A673 (cell line): ENCODE results near the gene PTGS2. TPM values are rescaled to one million over a fixed set of nuclear protein-coding genes. Genes with fewer than 3 reads are reported as not detected.

Source experiments
- BruUV-seq: library from RNA; stranded (reverse); fragments of 400-500 nt; replicated peaks from 2 replicates; lab custom pipeline; 2021; lab: Mats Ljungman, UMichigan
- CTCF ChIA-PET: fragments of 300-600 bp; sonication (Branson Sonifier 250); formaldehyde crosslinking; loops from one replicate; lab custom pipeline; 2022; ENCODE audit warnings: antibody characterized with exemption; lab: Charles Lee
- POLR2A ChIA-PET: fragments of 300-600 bp; sonication (Branson Sonifier 250); formaldehyde crosslinking; loops from one replicate; lab custom pipeline; 2022; ENCODE audit warnings: antibody characterized with exemption; ENCODE audit not compliant: low non-redundant PET; lab: Charles Lee
- DNase-seq: peaks from one replicate; pipeline ENCODE4 v3.0.0-alpha.2; 2015; ENCODE audit warnings: low spot score
- H3K27ac ChIP-seq: fragments of 200-600 bp; sonication (generic); 2 replicates; pipeline ENCODE4 v1.5.1; 2016; ENCODE audit warnings: mixed run types, low read depth, mild to moderate bottlenecking, mixed read lengths, antibody characterized with exemption, low read length; ENCODE audit not compliant: poor library complexity, severe bottlenecking
- H3K27me3 ChIP-seq: fragments of 200-600 bp; sonication (generic); replicated peaks from 2 replicates; pipeline ENCODE4 v1.6.1; 2017; ENCODE audit warnings: mixed run types, low read depth, mild to moderate bottlenecking, mixed read lengths, antibody characterized with exemption, low read length; ENCODE audit not compliant: insufficient read depth, poor library complexity
- H3K36me3 ChIP-seq: fragments of 200-600 bp; sonication (generic); 2 replicates; pipeline ENCODE4 v1.6.1; 2016; ENCODE audit warnings: mixed run types, mild to moderate bottlenecking, mixed read lengths, antibody characterized with exemption, low read length; ENCODE audit not compliant: insufficient read depth, poor library complexity, severe bottlenecking
- H3K4me1 ChIP-seq: fragments of 200-600 bp; sonication (generic); 2 replicates; pipeline ENCODE4 v1.6.1; 2017; ENCODE audit warnings: mixed run types, mild to moderate bottlenecking, mixed read lengths, antibody characterized with exemption, low read length; ENCODE audit not compliant: insufficient read depth, poor library complexity, severe bottlenecking
- H3K4me3 ChIP-seq: fragments of 200-600 bp; sonication (generic); 2 replicates; pipeline ENCODE4 v1.5.1; 2016; ENCODE audit warnings: low read depth, mixed run types, mild to moderate bottlenecking, mixed read lengths, low read length; ENCODE audit not compliant: poor library complexity, severe bottlenecking
- H3K9me3 ChIP-seq: fragments of 200-600 bp; sonication (generic); 2 replicates; pipeline ENCODE4 v1.6.1; 2016; ENCODE audit warnings: mixed run types, low read depth, mild to moderate bottlenecking, mixed read lengths, antibody characterized with exemption, low read length; ENCODE audit not compliant: poor library complexity, severe bottlenecking
- CTCF ChIP-seq: fragments of 300-800, 200-600 bp; sonication (generic); conservative IDR thresholded peaks from 2 replicates; pipeline ENCODE4 v1.5.1; 2017; ENCODE audit warnings: low read depth, mild to moderate bottlenecking, antibody characterized with exemption, low read length, moderate library complexity, mixed read lengths
- EZH2 ChIP-seq: fragments of 200-600 bp; sonication (generic); IDR thresholded peaks from 2 replicates; pipeline ENCODE4 v1.6.1; 2017; ENCODE audit warnings: borderline replicate concordance, low read depth, mild to moderate bottlenecking, mixed read lengths, antibody characterized with exemption, low read length; ENCODE audit not compliant: poor library complexity, severe bottlenecking
- intact Hi-C: fragments of 100-400 bp; cut with micrococcal nuclease; formaldehyde crosslinking; loops from one replicate; pipeline ENCODE4 v1.10.0; 2022; ENCODE audit not compliant: unreplicated experiment
- total RNA-seq: library from RNA; stranded (reverse); gene quantifications from 2 replicates; pipeline ENCODE4 v1.2.3, GENCODE V29; 2021

PTGS2 gene
- total RNA-seq, 1 experiment from 2014 or later = 5.8 TPM

DNA sequence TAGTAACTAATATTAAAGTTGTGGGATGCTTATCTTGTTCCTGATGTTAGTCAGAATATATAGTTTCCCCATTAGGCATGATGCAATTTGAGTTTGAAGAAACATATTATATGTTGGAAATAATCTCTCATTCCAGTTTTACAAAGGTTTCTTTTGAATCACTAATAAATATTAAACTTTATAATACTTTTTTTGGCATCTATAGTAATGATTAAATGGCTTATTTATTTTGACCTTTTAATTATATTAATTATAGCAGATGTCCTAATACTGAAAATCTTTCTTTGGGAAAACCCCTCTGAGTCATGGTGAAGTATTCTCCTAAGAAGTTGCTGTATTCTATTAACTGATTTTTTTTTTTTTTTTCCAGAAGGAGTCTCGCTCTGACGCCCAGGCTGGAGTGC, 28.5 kb upstream of the PTGS2 start:
- no peak for DNase-seq
- Histone ChIP-seq H3K36me3 (no peaks in the 10 kb centered on the region), H3K4me1 (no peaks in the 10 kb centered on the region), H3K27ac (no peak overlapping the region), H3K4me3 (no peak overlapping the region), H3K27me3 (no peaks in the 10 kb centered on the region), H3K9me3 (no peaks in the 10 kb centered on the region)
- ChIA-PET POLR2A (no interaction called here), CTCF (interaction anchor here (0.7 kb wide), 1 partner anchor 14 kb away, joined by 4 read pairs; no protein-coding TSS in a partner anchor)
- BruUV-seq = no TSS peak
- TF ChIP-seq EZH2 (no peak), CTCF (no peak)
- intact Hi-C loops = no loop called here

GRCh38 chr1:186703209-186703766, 23.1 kb upstream of the PTGS2 start:
- Histone ChIP-seq H3K9me3 (no peaks in the 10 kb centered on the region), H3K4me1 (no peaks in the 10 kb centered on the region), H3K27ac (no peak overlapping the region), H3K36me3 (no peaks in the 10 kb centered on the region), H3K4me3 (no peak overlapping the region), H3K27me3 (no peaks in the 10 kb centered on the region)
- intact Hi-C loops = no loop called here
- BruUV-seq = no TSS peak
- DNase-seq = no peak
- CTCF ChIA-PET = no interaction called here
- POLR2A ChIA-PET = no interaction called here
- TF ChIP-seq CTCF = no peak
- no peak for TF ChIP-seq EZH2

DNA sequence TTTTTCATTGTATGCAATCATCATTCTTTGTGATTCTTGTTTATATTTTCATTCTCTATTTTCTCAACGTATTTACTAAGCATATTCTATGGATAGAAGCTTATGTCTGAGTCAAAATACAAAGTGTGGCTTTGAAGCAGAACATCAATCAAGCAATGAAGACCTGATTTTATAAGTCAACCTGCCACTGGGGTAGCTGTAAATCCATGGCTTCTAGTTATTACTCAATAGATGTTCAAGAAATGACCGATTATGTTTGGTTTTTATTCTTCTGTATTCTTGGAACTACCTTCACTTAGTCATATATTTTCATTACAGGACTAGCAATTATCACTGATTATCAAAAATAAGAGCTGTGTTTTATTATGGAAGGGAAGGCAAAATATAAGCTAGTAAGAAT, 20.5 kb upstream of the PTGS2 start:
- H3K27ac ChIP-seq = no peak overlapping the region
- no peaks in the 10 kb centered on the region for H3K9me3 ChIP-seq
- no peak overlapping the region for H3K4me3 ChIP-seq
- no peaks in the 10 kb centered on the region for H3K27me3 ChIP-seq
- ChIA-PET CTCF (interaction anchor here (0.7 kb wide), 1 partner anchor 188 kb away, joined by 12 read pairs; no protein-coding TSS in a partner anchor), POLR2A (no interaction called here)
- no peak for DNase-seq
- H3K4me1 ChIP-seq = no peaks in the 10 kb centered on the region
- intact Hi-C loops = no loop called here
- TF ChIP-seq EZH2 = no peak
- TF ChIP-seq CTCF = no peak
- H3K36me3 ChIP-seq = no peaks in the 10 kb centered on the region
- no TSS peak for BruUV-seq
